Activated effector memory CD4-positive, alpha-beta T cell treated with anti-CD3 and anti-CD28 coated beads, Interleukin-2, amount 50 U/mL, for 16 hours (primary cell): Measurements from ENCODE around the gene VPS13D.
"Not testable (repeated sequence)": the region's sequence is repeated elsewhere in the genome, so short reads cannot be mapped to it uniquely, and the experiment has no call there.

Source experiments
- DNase-seq: peaks from one replicate; pipeline ENCODE4 v3.0.0-alpha.2; 2020

Gene VPS13D

DNA sequence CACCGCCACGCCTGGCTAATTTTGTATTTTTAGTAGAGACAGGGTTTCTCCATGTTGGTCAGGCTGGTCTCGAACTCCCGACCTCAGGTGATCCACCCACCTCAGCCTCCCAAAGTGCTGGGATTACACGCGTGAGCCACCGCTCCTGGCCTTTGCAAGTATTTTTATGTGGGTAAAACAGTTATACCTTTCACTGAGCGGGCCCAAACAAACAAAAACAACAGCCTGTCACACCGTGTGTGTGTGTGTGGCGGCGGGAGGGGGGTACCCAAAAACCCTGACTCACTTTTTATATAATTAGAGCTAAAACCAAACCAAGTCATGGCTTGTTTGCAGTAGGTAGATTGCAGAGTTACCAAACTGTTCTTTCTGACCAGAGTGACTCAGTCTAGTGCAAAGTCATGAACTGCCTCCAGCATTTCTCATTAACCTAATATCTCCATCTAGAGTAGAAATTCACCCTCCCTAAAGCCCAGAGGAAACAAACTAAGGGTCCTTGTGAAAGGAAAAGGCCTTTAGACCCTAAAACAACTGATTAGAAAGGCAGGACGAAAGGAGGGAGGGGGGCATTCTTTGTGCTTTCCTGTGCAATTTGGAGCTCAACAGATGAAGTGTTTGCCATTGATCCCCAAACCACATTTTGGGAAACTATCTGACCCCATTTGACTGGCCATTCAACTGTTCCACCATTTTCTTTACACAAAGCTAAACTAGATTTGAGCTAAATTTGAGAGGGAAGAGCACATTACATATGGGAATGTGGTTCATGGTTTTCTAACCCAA is 207.2 kb downstream of the VPS13D start:
- peak; percentile 71 for DNase-seq

DNA sequence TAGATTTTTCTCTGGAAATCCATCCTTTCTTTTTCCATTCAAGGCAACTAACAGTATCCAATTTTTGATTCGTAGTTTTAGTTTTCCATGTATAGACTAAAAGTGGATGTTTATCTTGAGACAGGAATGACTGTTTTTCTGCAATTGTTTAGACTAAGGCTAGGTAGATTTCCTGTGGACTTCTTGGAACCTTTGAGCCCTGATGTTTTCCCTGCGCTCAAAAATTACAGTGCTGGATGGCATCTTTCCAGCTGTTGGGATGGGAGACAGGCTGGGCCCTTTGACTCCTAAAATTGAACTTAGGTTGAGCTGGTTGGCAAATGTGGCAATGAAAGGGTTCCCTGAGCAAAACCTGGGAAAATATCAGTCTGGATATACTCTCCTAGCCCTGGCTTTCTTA is 207.8 kb downstream of the VPS13D start:
- DNase-seq, result no peak

DNA sequence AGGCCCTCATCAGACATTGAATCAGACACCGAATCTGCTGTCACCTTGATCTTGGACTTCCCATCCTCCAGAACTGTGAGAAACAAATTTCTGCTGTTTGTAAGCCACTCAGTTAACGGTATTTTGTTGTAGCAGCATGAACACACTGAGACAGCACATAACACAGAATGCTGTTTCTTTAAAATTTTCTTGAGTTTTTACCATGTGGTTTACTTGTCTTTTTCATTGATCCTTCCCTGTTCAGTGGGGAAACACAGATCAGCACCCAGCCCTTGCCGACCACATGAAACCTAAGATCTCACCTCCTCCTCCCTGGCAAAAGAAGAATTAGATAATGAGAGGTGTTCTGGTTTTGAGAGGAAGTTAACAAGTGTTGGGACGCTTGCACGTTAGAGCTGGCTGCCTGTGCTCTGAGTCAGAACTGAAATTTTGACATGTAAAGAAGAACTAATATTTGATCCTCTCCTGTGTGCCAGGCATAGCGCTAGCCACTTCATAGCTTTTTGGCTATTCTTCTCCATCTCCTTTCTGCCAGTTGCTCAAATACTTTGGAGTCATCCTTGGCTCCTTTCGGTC is 208.6 kb downstream of the VPS13D start:
- peak; percentile 72 for DNase-seq

DNA sequence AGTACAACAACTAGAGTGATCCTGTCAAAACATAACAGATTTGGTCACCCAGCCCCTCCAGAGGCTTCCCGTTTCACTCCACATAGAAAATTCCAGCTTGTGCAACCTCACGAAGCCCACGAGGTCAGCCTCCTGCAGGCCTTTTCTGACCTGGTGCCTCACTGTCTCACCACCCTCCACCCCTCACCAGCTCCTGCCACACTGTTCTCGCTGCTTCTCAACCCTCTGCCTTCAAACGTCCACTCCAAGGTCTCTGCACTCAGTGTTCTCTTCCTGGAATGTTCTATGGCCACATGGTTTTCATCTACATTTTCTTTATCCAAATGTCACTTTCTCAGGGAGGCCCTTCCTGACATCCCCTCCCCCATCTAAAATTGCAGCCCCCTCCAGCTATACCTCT is 209.2 kb downstream of the VPS13D start:
- no peak for DNase-seq

DNA sequence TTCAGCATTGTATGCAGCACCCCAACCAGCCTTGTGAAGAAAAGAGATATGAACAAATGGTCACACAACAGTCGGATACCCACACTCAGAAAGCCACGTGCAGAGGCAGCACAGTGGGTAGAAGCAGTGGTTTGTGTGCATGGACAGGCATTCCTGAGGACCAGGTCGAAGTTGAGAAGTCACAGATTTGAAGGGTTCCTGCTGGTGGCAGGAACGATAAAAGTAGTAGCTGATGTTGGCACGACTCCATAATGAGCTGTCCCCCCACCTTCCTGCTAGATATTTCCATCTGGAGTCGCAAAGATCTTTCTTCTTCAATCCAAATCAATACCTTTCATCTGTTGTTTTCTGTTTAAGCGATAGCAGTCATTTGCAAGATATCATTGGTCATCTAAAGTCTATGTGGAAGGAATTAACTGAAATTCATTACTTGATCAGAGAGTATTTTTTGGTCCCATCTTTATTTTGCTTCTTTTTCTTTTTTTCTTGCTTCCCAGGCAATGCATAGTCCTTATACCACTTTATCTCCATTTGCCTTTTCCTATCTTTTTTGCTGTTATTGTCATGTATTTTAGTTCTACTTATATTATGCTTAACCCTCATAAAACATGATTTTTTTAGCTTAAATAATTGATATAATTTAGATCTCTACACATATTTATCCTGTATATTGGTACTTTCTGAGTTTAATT is 211.7 kb downstream of the VPS13D start:
- no peak for DNase-seq

DNA sequence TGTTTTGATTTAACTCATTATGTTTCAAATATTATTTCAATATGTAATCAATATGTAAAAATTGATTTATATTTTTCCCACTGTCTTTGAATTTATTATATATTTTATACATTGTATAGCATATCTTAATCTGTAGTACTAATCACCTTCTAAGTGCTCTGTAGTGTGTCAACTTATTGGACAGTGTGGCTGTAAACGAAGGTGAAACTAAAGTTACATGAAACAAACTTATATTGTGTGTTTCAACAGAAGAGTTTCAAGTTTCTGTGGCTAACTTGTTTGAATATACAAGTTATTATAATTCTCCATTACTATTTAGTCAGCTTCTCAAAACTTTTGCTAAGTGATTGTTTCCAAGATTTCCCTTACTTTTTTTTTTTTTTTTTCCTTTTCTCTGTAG is 212.4 kb downstream of the VPS13D start:
- no peak for DNase-seq

DNA sequence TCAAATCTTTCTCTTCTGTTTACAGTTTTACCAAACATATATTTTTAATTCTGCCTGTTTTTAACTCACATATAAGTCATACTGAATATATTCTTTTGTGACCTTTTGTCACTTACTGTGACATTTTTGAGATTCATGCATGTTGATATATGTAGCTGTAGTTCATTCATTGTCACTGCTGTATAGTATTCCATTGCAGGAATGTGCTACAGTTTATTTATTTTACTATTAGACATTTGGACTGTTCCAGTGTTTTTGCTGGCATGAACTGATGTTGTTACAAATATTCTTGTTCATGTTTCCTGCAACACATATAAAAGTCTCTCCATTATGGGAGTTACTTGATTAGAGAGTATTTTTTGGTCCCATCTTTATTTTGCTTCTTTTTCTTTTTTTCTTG is 213.3 kb downstream of the VPS13D start:
- no peak for DNase-seq

DNA sequence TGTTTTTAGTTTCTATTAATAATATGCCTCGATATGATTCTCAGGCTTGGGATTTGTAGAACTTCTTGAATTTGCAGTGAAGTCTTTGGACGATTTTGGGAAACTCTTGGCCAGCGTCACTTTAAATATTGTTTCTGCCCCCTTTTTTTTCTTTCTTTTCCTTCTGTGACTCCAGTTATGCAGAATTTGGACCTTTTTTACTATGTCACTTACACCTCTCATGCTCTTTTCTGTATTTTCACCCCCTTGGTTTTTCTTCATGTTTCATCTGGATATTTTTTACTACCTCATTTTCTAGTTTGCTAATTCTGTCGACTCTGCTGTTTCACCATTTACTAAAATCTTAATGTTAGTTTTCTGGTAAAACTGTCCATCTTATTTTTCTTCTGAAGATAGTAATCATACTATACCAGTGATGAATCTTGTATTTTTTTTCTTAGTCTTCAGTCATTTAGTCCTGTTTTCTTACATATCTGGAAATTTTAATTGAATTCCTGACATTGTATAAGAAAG is 214.6 kb downstream of the VPS13D start:
- DNase-seq, result no peak

DNA sequence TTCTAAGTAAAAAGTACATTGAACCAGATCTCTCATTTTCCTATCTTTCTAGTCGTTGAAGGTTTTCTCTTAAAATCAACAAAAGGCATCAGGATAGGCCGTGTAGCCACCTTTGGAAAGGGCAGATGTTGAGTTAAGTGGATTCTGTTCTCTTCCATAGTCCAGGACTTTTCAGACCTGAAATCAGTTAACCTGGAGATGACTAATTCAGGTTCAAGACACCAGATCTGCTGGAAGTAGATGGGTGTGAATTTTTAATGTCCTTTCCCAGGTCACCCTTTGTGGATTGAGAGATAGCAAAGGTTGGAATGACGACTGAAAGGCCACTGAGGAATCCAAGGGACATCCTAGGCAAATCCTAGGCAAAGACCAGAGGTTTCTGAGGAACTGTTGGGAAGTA is 215.4 kb downstream of the VPS13D start:
- no peak for DNase-seq

DNA sequence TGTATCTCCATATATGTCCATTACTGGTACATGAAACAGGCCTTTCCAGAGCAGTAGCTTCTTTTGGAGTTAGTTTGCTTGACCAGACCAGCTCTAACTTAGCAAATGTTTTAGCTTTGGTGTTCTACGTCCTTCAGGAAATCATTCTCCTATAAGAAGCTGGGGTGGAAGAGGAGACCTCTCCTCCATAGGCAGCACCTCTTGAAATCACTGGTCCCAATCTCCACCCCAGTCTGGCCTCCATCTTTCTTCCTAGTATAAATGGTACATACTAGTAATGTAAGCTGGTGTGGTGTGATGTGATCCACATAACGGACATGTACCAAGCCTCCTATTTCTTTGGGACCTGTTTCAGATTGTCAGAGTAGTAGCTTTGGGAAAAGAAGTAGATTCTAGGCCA is 216.8 kb downstream of the VPS13D start:
- no peak for DNase-seq

DNA sequence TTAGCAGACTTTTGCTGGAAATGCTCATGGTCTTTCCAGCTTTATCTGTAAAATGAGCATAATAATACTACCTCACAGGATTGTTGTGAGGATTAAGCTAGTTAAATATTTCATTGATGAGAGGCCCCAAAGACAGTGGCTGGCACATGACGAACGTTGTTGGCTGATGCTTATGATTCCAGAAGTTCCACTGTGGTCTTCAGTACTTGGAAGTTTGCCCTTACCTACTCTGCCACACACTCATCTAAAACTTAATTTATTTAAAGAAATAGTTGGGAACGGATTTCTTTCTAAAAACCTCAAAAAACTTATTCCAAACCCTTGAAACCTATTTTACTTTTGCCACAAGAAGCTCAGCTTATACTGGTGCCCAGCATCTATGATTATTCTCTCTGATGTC is 217.5 kb downstream of the VPS13D start:
- no peak for DNase-seq

DNA sequence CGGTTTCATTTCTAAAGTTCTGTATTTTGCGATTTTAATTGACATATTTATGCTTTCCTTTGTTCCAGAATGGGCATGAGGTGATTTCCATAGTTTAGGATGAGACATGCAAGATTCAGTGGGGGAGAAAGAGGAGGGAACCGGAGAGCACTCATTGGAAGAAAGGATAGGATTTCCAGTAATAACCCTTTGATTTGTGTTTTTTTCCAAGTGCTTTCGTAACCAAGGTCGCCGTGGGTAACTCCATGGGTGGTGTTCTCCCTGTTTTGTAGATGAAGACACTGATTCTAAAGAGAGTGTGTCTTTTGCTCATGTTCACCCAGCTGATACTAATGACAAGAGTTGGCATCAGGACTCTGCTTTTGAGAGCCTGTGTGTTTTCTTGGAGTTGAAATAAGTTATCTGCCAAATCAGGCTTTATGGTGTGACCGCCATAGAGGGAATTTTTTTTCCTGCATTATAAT is 218.1 kb downstream of the VPS13D start:
- DNase-seq, result no peak

DNA sequence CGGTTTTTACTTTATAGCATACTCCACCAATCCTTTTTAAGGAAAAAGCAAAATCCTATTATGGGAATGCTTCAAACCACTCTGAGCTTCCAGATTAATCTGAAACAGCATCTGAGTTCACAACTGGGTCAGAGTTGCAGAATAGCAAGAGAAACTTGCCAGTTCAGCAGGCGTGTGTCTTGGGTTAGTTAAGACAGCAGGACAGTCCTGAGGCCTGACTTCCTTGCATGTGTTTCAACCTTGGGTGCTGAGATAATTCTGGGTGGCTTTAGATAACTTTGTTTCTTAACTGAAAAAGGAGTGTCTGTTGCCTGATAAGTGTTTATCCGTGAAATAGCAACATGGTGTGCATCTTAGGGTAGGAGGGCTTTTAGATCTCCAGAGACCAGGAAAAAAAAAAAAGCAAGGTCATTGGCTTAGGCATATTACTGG is 218.9 kb downstream of the VPS13D start:
- no peak for DNase-seq

DNA sequence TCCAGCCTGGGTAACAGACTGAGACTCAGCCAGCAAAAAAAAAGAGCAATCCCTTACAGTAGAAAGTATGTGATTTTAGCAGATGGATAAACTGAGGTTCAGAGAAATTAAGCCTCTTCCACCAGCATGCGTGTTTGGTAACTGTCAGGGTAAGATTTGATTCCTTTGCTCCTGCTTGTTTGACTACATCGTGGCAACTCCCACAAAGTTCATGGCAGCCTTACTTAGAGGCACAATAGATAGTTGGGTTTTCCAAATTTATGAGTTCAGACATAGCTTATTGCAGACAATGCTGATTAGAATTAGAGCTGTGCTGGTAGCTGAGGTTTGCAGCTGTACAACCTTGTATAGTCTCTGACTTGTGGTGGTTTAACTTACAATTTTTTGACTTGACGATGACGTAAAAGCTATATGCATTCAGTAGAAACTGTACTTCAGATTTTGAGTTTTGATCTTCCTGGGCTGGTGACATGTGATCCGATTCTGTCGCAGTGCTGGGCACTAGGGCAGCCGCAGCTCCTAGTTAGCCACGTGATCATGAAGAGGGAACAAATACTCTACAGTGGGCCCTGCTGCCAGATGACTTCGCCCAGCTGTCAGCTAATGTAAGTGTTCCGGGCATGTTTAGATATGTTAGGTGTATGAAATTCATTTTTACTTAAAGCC is 220.4 kb downstream of the VPS13D start:
- no peak for DNase-seq

DNA sequence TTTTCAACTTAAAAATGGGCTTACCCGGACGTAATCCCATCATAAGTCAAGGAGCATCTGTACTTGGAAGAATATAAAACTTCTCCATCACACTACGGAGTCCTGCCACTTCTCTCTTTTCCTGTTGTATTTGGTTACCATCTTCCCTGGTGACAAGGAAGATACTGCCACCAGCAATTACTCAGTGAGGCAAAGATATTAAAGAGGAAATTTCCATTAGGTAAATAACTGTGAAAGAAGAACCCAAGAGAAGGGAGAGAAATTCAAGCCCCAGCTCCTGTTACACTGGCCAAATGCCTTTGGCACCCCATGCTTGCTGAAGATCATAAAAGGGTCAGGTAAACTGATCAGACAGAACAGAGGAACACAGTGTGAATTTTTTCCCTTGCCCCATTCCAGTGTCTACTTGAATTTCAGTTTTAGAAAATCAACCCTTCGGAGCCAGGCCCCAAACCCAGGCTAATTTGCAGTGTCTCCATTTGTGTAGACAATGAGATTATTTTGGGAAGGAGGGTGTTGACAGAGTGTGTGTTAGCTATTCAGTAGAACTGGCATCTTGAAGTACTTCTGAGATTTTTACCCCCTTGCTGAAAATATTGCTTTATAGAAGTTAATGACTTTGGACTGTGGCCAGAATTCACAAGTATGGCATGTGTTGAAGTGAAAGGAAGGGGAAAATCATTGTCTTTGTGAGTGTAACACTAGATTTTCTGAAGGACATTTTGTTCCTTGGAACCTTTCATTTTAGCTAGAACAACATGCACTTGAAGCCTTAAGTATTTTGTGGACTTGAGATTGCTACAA is 221.1 kb downstream of the VPS13D start:
- no peak for DNase-seq

DNA sequence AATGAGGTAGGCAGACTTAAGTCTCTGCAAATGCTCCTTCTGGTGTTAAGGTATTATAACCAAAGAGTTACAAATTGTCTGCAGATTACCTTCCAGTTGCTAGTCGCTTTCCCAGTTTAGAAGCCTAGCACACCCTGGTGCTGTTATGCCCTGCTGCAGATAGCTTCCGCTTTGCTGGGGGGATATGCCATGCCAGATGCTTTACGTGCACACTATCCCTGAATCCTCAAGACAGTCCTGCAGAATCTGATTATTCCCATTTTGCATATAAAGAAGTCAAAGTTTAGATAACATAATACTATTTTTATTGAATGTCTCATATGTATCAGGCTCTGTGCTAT is 221.7 kb downstream of the VPS13D start:
- DNase-seq, result no peak

DNA sequence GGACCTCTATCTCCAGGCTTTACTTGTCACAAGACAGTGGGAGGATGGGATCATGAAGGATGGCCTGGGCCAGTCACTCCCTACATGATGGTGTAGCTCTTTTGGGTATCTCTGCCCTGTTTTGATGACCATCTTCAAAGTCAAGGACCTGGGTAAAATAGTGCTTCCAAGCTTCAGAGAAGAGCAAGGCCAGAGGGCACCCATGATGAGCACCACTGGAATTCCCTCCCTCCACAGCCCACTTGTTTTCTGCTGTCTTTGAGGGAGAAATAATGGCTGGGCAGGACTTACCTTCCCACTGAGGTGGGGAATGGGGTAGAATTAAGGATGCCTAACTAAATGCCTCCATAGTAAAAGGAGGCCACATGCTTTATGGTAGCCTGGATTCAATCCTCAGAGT is 222.4 kb downstream of the VPS13D start:
- DNase-seq, result no peak

DNA sequence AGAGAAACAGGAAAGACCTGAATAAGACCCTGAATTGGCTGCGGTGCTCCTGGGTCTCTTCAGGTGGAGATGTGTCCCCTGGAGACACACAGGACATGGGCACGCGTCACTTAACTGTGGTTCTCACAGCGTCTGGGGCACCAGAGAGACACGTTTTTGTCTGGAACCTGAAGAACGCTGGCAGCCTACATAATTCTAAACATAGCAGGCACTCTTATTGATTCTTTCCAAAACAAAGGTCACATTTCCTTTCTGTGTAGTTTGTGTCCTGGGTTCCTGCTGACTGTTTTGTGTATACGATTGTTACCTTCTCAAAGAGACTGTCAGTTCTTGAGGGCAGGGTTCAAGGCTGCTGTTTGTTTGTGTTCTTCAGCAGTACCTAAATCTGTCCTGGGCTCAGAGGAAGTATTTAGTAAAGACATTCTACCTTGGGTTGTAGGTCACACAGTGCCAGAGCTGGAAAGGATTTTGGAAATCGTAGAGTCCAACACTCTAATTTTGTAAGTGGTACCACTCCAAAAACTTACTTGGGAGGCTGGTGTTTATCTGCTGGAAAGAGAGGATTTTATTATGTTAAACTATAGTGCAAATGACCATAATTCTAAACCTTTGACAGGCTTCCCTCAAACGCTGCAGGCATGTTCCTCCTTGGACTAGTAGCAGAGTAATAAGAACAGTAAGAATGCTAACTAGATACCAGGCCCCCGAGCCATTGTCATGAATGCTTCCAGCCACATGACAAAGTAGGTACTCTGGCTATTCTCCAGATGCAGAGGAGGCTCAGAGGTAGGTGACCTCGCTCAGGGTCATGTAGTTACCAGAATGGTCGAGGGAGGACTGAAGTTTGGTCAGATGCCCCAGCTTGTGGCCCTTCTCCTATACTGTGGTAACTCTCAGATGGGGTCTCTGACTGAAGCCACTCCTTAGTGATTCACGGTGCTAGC is 223.8 kb downstream of the VPS13D start:
- DNase-seq, result no peak

DNA sequence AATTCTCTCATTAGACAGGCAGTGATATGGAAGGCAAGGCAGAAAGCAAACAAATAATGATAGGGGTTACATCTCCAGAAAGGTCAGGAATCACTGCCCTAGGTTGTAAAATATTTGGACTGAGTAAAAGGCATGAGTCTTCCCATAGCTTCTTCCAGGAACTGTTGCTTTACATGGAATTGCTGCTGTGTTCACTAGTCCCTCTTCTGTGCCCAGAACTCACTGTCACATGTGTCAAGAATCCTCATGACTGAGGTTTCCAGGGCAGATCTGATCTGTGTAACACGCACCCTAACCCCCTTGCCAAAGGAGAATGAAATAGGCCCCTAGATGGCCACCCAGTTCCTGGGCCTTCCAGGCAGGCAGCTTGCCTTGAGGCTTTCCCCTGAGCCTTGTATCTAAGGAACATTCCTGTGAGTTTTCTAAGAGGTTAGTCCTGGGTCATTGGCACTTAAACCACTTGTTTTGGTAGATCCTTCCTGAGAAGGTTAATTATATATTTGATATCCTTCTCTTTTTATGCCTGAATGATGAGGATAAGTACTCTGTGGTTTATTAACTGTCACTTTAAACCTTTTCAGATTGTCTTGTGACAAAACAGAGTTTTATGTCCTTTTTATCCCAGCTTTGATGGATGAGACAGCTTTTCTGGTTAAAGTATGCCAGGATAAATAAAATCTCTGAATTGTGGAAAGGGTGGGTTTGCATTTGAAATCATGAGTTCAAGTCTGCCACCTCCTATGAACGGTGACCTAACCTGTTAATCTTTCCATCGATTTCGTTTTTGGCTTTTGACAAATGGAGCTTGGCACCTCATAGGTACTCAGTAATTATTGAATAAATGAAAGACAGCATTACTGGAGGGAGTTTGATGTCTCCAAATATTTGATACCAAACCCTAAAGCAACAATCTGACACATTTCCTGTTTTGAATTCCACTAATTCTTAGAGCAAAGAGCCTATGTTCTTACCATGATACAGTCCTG is 224.9 kb downstream of the VPS13D start:
- DNase-seq, result no peak

DNA sequence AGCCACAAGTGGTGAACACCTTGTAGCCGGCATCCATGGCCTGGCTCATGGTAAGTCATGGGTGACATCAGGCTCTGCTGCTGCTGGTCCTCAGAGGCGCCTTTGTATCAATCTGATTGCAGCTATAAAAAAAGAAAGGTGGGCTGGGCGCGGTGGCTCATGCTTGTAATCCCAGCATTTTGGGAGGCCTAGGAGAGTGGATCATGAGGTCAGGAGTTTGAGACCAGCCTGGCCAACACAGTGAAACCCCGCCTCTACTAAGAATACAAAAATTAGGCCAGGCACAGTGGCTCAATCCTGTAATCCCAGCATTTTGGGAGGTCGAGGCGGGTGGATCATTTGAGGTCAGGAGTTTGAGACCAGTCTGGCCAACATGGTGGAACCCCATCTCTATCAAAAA is 226.3 kb downstream of the VPS13D start:
- not testable (repeated sequence) for DNase-seq
